Hematopoietic multipotent progenitor cell treated with erythropoietin and hydrocortisone succinate and interleukin-3 and kit ligand, for 6 days (in vitro differentiated cells): Measurements from ENCODE around the gene SPSB2.
"Not testable (repeated sequence)": the region's sequence is repeated elsewhere in the genome, so short reads cannot be mapped to it uniquely, and the experiment has no call there.

ENCODE experiments used
- DNase-seq: peaks from one replicate; pipeline ENCODE4 v3.0.0-alpha.2; 2015

SPSB2 gene

GRCh38 chr12:6899837-6900519 is 26.9 kb upstream of the SPSB2 start:
- peak; percentile 84 for DNase-seq

DNA sequence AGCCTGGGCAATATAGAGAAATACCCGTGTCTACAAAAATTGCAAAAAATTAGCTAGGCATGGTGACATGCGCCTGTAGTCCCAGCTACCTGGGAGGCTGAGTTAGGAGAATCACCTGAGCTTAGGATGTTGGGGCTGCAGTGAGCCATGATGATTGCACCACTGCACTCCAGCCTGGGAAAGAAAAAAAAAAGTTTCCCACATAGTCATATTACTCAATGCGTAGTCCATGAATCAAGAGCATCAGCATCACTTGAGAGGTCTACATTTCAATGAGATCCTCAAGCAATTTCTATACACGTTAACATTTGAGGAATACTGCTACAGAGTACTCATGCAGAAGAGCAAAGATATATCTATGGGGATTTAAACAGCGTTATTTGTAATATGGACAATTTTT is 26.3 kb upstream of the SPSB2 start:
- DNase-seq: no peak

DNA sequence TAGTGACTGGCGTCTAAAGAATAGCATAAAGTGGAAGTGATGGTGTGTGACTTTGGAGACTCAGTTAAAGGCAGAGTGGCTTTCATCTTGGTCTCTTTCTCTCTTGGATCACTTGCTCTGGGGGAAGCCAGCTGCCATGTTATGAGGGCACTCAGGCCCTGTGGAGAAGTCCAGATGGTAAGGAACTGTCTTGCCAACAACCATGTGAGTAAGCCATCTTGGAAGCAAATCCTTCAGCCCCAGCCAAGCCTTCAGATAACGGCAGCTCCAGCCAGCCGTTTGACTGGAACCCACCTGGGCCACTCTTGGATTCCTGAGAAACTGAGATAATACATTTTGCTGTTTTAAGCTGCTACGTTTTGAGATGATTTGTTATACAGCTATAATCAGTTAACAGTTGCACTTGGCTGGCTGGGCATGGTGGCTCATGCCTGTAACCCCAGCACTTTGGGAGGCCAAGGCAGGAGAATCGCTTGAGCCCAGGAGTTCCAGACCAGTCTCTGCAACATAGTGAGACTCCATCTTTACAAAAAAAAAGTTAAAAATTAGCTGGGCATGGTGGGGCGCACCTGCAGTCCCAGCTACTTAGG is 23.8 kb upstream of the SPSB2 start:
- DNase-seq: no peak

DNA sequence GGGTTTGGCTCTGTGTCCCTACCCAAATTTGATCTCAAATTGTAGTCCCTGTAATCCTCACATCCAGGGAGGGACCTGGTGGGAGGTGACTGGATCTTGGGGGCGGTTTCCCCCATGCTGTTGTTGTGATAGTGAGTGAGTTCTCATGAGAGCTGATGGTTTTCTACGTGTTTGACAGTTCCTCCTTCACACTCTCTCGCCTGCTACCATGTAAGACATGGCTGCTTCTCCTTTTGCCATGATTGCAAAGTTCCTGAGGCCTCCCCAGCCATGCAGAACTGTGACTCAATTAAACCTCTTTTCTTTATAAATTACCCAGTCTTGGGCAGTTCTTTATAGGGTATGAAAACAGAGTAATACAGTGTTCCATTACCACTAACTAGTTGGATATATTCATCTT is 21.2 kb upstream of the SPSB2 start:
- no peak for DNase-seq

- not testable (repeated sequence) for DNase-seq
These were observed 19.6 kb upstream of the SPSB2 start for GRCh38 chr12:6892683-6893082.

DNA sequence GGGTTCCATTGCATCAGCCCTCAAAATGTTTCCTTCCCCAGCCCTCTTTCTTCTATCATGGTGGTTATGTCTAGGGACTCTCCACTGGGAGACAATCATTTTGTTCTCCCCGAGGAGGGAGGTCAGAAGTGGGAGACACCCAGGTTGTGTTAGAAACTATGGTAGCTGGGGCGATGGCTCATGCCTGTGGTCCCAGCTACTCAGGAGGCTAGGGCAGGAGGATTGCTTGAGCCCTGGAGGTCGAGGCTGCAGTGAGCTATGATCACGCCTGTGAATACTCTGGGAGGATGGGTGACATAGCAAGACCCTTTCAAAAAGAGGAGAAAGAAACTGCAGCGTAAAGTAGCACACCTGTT is 18.5 kb upstream of the SPSB2 start:
- no peak for DNase-seq

DNA sequence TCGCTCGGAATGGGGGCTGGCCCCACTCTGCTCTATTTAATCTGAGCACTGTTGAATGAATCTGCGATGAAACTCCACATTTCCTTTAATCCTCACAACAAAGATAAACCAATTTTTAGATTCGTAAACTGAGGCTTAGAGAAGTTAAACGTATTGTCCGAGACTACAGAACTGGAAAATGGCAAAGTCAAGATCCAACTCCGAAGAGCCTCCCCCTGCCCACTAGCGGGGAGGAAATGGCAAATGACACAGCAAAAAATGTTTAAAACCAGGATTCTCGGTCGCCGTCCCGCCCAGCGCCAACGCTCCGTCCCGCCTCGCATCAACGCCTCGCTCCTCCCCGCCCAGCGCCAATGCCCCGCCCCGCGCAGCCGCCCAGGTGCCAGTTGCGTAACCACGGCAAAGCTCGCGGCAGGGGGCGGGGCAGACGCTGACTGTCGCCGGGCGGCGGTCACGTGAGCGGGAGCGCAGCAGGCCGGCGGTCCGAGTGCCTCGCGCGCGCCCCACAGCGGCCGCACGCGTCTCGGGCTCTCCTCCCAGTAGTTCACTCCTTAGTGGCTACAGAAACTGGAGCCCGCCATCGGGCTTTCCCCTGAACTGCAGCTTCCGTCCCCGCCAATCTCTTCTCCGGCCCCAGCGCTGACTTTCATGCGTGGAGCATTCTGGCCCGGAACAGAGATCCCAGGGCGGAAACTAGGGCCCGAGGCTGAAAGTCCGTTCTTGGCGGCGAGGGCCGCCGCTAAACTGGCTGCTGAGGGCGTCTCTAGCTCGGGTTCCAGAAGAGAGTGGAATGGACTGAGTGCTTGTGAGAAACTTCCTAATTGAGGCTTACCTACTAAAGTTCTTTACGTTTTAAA is 17.9 kb upstream of the SPSB2 start:
- peak; percentile 98 for DNase-seq

- not testable (repeated sequence) for DNase-seq
These were observed 16.9 kb upstream of the SPSB2 start for GRCh38 chr12:6889775-6890573.

GRCh38 chr12:6888794-6889193 is 15.7 kb upstream of the SPSB2 start:
- DNase-seq: not testable (repeated sequence)

DNA sequence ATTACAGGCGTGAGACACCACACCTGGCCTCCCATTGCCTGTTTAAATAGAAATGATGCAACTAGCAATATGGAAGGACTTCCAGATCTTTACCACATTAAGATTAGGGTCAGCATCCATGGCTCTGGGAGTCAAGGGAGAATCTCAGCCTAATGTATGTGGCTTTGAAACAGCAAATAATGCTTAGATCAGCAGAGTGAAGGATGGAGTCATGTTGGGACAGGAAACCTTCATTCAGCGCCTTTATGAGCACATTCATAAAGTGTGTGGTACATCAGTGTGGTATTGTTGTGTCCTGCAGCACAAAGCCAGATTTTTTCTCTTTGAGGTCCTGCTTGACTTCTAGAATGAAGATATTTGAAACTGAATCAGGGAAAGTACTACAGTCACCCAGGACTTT is 15.3 kb upstream of the SPSB2 start:
- DNase-seq: no peak

GRCh38 chr12:6887460-6887859 is 14.4 kb upstream of the SPSB2 start:
- no peak for DNase-seq

DNA sequence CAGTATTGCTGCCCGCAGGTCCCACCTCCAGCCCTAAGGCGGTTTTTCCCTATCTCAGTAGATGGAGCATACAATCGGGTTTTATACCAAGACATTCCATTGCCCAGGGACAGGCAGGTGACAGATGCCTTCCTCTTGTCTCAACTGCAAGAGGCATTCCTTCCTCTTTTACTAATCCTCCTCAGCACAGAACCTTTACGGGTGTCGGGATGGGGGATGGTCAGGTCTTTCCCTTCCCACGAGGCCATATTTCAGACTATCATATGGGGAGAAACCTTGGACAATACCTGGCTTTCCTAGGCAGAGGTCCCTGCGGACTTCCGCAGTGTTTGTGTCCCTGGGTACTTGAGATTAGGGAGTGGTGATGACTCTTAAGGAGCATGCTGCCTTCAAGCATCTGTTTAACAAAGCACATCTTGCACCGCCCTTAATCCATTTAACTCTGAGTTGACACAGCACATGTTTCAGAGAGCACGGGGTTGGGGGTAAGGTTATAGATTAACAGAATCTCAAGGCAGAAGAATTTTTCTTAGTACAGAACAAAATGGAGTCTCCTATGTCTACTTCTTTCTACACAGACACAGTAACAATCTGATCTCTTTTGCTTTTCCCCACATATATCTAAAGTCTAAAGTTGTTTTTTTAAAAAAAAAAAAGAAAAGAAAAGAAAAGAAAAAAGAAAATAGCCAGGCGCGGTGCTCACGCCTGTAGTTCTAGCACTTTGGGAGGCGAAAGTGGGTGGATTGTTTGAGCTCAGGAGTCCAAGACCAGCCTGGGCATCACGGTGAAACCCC is 13.3 kb upstream of the SPSB2 start:
- DNase-seq: not testable (repeated sequence)

GRCh38 chr12:6884539-6884938 is 11.4 kb upstream of the SPSB2 start:
- DNase-seq: no peak

GRCh38 chr12:6883683-6884082 is 10.6 kb upstream of the SPSB2 start:
- no peak for DNase-seq

DNA sequence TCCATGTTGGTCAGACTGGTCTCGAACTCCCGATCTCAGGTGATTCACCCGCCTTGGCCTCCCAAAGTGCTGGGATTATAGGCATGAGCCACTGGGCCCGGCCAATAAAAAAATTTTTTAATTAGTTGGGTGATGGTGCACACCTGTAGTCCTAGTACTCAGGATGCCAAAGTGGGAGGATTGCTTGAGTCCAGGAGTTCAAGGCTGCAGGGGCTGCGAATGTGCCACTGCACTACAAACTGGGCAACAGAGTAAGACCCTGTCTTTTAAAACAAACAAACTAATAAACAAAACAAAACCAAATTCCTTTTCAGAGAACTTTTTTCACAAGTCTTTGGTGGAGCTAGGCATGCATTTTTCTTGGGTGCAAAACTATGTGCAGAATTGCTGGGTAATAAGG is 10.1 kb upstream of the SPSB2 start:
- DNase-seq: no peak

- not testable (repeated sequence) for DNase-seq
These were observed 6.7 kb upstream of the SPSB2 start for GRCh38 chr12:6879824-6880223.

GRCh38 chr12:6874015-6874368 is 889 bp upstream of the SPSB2 start:
- DNase-seq: not testable (repeated sequence)

DNA sequence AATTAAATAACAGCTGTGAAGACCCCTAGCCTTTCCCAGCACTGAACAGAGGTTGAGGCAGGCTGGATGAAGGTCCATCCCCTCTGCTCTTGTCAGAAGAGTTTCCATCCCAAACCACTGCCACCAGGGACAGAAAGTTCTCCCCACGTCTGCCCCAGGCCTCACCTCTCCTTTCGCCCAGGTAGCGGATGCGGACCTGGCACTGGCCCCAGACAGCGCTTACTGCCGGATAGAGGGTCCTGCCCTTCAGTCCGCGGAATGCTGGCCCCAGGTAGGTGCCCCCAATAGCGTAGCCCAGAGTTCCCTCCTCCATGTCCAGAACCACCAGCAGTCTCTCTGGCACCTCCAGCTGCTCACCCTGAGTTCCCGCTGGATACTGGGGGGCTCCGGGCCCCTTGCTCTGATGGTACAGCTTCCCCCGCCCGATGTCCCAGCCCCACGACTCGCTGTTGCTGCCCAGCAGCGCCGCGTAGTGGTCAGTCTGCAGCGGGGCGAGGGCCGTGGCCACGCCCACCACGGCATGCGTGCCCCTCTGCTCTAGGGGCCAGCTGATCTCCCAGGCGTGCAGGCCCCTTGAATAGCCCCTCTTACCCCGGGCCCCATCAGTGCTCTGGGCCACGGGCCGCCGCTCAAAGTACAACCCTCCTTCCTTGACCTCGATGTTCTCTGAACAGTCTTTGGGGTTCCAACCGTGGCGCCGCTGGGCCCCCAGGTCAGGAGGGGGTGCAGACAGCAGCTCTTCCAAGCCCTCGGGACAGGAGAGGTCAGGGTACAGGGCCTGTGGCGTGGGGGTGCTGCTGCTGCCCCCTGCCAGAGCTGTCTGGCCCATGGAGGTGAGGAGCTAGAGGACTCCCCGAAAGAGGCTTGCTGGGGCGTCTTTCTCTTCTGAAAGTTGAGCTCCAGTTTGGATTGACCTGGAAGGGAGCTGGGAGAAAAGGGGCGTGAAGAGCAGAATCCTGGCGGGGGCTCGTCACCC is 742 bp downstream of the SPSB2 start:
- peak; percentile 89 for DNase-seq

GRCh38 chr12:6871052-6871957 is 1.8 kb downstream of the SPSB2 start:
- DNase-seq: peak; percentile 81

GRCh38 chr12:6870304-6870703 is 2.8 kb downstream of the SPSB2 start:
- not testable (repeated sequence) for DNase-seq
